Ishikawa (cell line): ENCODE measurements around the gene CAPG.

ENCODE experiments used
- CEBPB ChIP-seq: IDR thresholded peaks from 2 replicates; pipeline ENCODE4 v1.6.1; 2012
- CREB1 ChIP-seq: IDR thresholded peaks from 2 replicates; pipeline ENCODE4 v1.6.1; 2012; ENCODE audit warnings: low read depth
- EGR1 ChIP-seq: IDR thresholded peaks from 2 replicates; pipeline ENCODE4 v1.6.1; 2012
- EP300 ChIP-seq: IDR thresholded peaks from 2 replicates; pipeline ENCODE4 v1.6.1; 2012; ENCODE audit warnings: borderline replicate concordance
- FOXM1 ChIP-seq: IDR thresholded peaks from 2 replicates; pipeline ENCODE4 v1.6.1; 2012; ENCODE audit warnings: low read depth, borderline replicate concordance
- MAX ChIP-seq: IDR thresholded peaks from 2 replicates; pipeline ENCODE4 v1.6.1; 2012
- NFIC ChIP-seq: IDR thresholded peaks from 2 replicates; pipeline ENCODE4 v1.6.1; 2012
- RAD21 ChIP-seq: IDR thresholded peaks from 2 replicates; pipeline ENCODE4 v1.6.1; 2012; ENCODE audit warnings: low read depth
- REST ChIP-seq: IDR thresholded peaks from 2 replicates; pipeline ENCODE4 v1.6.1; 2012; ENCODE audit warnings: low read depth, mild to moderate bottlenecking
- TAF1 ChIP-seq: IDR thresholded peaks from 2 replicates; pipeline ENCODE4 v1.6.1; 2012; ENCODE audit warnings: low read depth, mild to moderate bottlenecking
- TCF12 ChIP-seq: IDR thresholded peaks from 2 replicates; pipeline ENCODE4 v1.6.1; 2012; ENCODE audit warnings: low read depth
- TEAD4 ChIP-seq: IDR thresholded peaks from 2 replicates; pipeline ENCODE4 v1.6.1; 2012
- YY1 ChIP-seq: IDR thresholded peaks from 2 replicates; pipeline ENCODE4 v1.6.1; 2012; ENCODE audit warnings: low read depth
- ZBTB7A ChIP-seq: IDR thresholded peaks from 2 replicates; pipeline ENCODE4 v1.6.1; 2012; ENCODE audit warnings: low read depth

GRCh38 chr2:85427300-85427835 lies 17.2 kb upstream of the CAPG start:
- no peak for TF ChIP-seq REST
- no peak for TF ChIP-seq EGR1
- no peak for TF ChIP-seq MAX
- TF ChIP-seq CEBPB: no peak
- no peak for TF ChIP-seq ZBTB7A
- no peak for TF ChIP-seq YY1
- TF ChIP-seq NFIC: no peak
- no peak for TF ChIP-seq EP300
- TF ChIP-seq TAF1: no peak
- TF ChIP-seq RAD21: no peak
- no peak for TF ChIP-seq TCF12
- TF ChIP-seq CREB1: no peak
- TF ChIP-seq TEAD4: no peak
- TF ChIP-seq FOXM1: no peak
